LNCAP (cell line): ENCODE results near the gene PIAS3.

Source experiments
- TF ChIP-seq, protein P1 (sequence below): fragments of 450-650 bp; IDR thresholded peaks from 2 replicates; pipeline ENCODE4 v1.5.1; 2017; ENCODE audit warnings: mild to moderate bottlenecking

PIAS3 gene

DNA sequence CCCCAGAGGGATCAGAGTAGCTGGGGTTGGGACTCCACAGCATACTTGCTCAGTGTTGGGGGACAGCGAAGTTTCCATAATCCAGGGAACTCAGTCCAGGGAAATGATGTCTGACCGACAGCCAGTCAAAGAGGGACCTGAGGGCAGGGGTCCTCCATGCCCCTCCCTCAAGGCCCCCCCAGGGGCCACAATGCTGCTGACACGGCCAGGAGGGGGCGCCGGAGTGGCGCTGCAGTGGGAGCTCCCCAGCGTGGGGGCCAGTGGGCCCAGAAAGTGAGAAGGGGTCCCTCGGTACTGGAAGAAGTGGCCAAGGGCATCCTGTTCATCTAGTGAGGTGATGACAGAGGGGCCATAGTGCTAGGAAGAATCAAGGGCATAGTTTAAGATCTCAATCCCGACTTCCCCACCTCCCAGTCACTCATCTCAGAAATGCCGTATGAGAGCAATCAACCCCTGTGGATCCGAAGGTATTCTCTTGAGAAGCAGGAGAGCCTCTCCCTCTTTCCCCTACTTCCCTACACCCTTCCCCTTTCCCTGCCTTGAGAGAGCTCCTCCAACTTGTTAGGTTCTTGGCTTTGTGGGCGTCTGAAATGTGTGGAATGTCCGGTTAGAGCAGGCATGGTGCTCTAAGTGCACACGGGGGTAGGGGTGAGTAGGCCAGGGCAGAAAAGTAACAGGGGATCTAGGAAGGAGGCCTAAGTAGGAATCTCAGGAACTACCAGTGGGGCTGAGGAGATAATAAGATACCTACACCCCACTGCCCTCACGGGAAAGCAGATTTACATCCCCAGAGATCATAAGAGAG lies 9.3 kb downstream of the PIAS3 start:
- TF ChIP-seq, protein P1, sequence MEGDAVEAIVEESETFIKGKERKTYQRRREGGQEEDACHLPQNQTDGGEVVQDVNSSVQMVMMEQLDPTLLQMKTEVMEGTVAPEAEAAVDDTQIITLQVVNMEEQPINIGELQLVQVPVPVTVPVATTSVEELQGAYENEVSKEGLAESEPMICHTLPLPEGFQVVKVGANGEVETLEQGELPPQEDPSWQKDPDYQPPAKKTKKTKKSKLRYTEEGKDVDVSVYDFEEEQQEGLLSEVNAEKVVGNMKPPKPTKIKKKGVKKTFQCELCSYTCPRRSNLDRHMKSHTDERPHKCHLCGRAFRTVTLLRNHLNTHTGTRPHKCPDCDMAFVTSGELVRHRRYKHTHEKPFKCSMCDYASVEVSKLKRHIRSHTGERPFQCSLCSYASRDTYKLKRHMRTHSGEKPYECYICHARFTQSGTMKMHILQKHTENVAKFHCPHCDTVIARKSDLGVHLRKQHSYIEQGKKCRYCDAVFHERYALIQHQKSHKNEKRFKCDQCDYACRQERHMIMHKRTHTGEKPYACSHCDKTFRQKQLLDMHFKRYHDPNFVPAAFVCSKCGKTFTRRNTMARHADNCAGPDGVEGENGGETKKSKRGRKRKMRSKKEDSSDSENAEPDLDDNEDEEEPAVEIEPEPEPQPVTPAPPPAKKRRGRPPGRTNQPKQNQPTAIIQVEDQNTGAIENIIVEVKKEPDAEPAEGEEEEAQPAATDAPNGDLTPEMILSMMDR: peak; percentile 51; the same call in 1 of the 2 replicates

DNA sequence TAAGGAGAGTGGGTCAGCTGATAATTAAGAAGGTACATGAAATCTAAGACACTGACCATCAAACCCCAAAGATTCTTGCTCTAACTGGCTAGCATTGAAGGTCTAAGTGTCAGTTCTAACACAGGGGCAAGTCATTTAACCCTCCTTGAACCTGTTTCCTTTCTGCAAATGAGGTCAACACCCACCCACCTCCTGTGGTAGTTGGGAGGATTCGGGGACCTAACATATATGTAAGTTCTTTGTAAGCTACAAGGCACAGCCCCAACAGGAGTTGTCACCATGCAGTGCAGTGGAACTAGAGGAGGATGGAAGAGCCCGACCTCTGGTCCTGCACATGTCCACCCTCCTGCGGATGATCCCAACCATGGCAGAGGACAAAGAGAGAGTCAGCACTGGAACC lies 11.1 kb downstream of the PIAS3 start:
- TF ChIP-seq, protein P1: no peak

DNA sequence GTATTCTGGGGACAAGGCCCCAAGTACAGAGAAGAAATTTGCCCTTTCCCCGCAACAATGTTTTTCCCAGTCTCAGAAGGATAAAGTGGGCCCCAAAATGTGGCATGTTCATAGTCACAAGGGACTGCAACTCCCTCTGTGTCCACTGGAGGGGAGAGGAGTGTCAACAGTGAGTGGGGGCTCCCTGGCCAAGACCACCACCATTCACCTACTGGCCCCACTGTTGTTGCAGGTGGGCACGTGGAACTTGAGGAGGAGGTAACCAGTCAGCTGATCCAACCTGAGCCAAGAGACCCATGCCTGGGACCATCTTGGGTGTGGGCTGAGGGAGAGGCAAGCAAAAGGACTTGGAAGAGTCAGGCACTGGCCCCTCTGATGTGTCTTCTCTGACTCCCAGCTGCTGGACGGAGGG lies 12.7 kb downstream of the PIAS3 start:
- TF ChIP-seq, protein P1: peak; percentile 58

DNA sequence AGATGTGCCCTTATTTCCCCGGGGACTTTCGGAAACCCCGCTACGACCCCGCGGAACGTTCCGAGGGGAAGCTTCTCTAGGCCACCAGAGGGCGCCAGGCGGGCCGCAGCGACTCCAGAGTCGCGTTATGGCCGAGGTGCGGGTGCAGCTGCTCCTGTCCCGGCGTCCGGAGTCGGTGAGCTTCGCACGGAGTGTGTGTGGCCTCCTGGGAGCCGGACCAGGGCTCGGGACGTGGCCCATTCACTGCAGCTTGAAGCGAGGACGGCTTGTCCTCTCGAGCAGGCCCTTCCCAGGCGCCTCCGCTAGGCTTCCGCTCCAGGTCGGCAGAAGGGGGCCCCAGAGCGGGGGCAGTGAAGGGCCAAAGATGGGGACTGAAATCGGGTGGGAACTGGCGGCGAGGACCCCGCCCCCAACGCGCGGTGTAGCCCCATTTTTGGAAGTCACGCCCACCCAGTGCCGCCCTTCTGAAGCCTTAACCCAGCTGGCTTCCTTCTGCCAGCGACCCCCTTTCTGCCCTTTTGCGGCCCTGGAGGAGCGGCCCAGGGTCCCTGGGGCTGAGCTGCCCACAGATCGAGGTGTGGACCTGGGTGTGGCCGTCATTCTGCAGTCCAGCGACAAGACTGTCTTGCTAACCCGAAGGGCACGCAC lies 13.2 kb downstream of the PIAS3 start, which contains the start of gene NUDT17:
TSS of gene NUDT17 (plus strand) at position 117 of the 648 bp plus-strand sequence. CDS start at position 128, 11 bp downstream.
- TF ChIP-seq, protein P1: peak; percentile 96

DNA sequence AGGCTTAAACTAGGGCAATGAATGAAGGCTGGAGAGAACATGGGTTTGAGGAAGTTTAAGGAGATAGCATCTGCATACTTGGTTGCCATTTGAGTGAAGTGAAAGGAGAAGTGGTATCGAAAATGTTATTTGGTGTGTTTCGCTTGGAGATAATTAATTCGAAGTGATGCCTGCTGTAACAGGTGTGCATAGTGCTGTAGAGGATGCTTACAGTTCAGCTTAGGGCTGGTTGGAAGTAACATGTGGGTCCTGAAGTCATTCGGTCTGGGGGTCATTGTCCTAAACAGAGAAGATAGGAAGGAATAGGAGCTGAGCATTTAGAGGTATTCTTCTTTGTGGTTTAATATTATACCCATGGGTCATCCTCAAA lies 13.8 kb downstream of the PIAS3 start:
- TF ChIP-seq, protein P1: no peak

DNA sequence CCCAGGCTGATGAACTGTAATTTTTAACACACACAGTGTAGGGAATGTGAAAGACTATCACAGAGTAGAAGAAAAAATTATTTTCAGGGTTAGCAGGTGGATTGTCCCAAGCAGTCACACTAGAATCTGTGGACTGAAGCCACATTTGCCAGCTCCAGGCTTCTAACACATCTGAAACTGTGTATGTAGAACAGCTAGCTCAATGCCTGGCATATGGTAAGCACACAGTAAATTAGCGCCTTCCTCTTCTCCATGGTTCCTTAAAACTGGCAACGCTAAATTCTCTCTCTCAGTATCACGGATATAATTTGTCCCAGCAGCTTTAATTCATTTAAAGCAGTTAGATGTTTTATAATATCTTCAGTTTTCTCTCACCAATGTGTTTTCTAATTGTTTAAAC lies 15.8 kb downstream of the PIAS3 start:
- TF ChIP-seq, protein P1: no peak

DNA sequence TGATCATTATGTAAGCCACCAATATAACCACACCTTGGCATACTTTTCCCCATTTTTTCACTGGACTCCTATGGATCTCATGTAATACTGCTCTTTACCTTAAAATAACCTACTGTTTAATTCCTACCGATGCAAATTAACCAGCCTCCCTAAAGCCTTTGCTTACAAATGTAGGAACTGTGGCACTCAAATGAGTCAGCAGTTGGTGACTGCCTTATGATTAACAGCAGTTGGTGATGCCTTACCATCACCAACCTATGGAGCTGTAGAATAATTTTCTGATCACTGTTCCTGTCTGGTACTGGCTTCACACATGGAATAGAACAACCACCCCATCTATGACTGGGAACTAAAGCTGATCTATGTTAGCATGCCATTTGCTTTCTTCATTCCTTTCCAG lies 21.2 kb downstream of the PIAS3 start:
- TF ChIP-seq, protein P1: no peak
